ENCODE data around the gene CSAD. TPM values are rescaled to one million over a fixed set of nuclear protein-coding genes. Genes with fewer than 3 reads are reported as not detected.

Gene CSAD
- total and polyA plus RNA-seq, 2 experiments from 2014 or later, result 7.2 to 29.4 TPM

DNA sequence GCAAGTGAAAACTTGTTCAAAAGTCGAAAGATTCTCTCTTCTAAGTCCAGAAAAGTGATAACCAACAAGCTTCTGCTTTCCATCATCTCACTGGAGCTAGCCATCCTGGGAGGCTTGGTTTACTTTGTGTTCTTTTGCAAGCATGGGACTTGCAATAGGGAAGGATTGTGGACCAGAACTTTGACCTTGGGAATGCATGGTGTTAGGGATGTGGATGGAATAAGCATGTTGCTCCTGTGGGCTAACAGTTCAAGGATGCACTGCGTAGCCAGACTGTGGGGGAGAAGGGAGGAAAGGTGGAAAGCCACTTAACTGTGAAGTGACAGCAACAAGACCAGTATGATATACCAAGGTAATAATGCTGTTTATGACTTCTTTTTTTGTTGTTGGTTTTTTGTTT, 48.9 kb downstream of the CSAD start:
- Histone ChIP-seq H3K4me1 (ENCODE audit: low read depth) (no peaks in the 10 kb centered on the region), H3K9me3 (ENCODE audit: low read depth) (no peaks in the 10 kb centered on the region), H3K27ac (no peak overlapping the region), H3K27me3 (no peaks in the 10 kb centered on the region), H3K36me3 (no peaks in the 10 kb centered on the region), H3K4me3 (no peak overlapping the region)
- TF ChIP-seq, protein P1, sequence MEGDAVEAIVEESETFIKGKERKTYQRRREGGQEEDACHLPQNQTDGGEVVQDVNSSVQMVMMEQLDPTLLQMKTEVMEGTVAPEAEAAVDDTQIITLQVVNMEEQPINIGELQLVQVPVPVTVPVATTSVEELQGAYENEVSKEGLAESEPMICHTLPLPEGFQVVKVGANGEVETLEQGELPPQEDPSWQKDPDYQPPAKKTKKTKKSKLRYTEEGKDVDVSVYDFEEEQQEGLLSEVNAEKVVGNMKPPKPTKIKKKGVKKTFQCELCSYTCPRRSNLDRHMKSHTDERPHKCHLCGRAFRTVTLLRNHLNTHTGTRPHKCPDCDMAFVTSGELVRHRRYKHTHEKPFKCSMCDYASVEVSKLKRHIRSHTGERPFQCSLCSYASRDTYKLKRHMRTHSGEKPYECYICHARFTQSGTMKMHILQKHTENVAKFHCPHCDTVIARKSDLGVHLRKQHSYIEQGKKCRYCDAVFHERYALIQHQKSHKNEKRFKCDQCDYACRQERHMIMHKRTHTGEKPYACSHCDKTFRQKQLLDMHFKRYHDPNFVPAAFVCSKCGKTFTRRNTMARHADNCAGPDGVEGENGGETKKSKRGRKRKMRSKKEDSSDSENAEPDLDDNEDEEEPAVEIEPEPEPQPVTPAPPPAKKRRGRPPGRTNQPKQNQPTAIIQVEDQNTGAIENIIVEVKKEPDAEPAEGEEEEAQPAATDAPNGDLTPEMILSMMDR (IDR thresholded peaks at IDR 0.05; ENCODE audit: low read depth, low read length), result no peak
- DNase-seq (ENCODE audit: low read depth in 1 of 2, low spot score in 1 of 2), result no peak

DNA sequence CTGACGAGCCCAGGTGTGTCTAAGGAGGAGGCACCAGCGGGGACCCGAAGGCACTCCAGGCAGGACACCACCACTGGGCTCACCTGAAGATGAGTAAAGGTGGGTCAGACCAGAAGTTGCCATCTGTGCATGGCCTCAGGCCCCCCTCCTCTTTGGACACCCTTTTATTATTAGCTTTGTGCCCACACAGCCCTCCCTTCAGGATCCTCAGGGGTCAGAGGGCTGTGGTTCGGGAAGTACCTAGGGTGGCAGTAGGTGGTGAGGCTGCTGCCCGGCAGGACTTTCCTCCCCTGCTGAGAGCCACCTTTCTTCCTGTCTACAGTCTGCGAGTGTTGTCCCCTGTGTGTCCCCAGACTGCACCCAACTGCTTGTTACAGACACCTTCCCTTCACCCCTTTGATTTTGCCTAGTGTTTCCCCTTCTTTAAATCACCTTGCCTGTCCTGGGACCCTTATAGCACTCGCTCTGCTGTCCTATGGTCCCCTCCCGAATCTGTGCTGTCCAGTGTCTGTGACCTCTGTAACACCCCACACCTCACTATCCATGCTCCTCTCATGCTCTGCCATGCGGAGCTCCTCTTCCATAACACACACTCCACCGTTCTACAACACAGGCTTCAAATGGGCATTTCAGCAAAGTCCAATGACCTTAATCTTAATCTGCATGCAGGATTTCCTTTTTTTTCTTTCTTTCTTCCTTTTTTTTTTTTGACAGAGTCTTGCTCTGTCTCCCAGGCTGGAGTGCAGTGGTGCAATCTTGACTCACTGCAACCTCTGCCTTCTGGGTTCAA, 51.8 kb downstream of the CSAD start:
- TF ChIP-seq, protein P1 (IDR thresholded peaks at IDR 0.05; ENCODE audit: low read depth, low read length), result no peak
- Histone ChIP-seq H3K9me3 (ENCODE audit: low read depth) (no peaks in the 10 kb centered on the region), H3K27me3 (no peaks in the 10 kb centered on the region), H3K4me3 (no peak overlapping the region), H3K36me3 (no peaks in the 10 kb centered on the region), H3K27ac (no peak overlapping the region), H3K4me1 (ENCODE audit: low read depth) (no peaks in the 10 kb centered on the region)
- DNase-seq (ENCODE audit: low read depth in 1 of 2, low spot score in 1 of 2), result no peak

DNA sequence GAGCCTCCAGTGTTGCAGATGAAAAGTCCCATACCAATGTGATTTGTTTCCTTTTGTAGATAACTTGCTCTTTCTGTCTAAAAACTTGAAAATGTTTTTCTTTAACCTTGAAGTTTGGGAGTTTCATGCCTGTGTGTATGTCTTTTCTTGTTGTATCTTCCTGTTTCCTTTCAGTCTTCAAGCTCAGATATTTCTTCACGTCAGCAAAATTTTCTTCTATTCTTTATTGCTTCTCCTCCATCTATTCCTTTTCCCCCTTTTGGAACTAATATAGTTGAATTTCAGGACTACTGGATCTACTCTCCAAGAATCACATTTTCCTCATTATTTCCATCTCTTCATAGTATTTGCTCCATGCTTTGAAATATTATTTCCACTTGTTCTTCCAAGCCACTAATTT, 53.6 kb downstream of the CSAD start:
- H3K9me3 ChIP-seq (ENCODE audit: low read depth), result no peaks in the 10 kb centered on the region
- no peaks in the 10 kb centered on the region for H3K27me3 ChIP-seq
- TF ChIP-seq, protein P1 (IDR thresholded peaks at IDR 0.05; ENCODE audit: low read depth, low read length), result no peak
- no peak overlapping the region for H3K27ac ChIP-seq
- H3K4me3 ChIP-seq, result no peak overlapping the region
- no peaks in the 10 kb centered on the region for H3K36me3 ChIP-seq
- no peaks in the 10 kb centered on the region for H3K4me1 ChIP-seq (ENCODE audit: low read depth)
- no peak for DNase-seq (ENCODE audit: low read depth in 1 of 2, low spot score in 1 of 2)

- Histone ChIP-seq H3K27me3 (no peaks in the 10 kb centered on the region), H3K4me1 (ENCODE audit: low read depth) (no peaks in the 10 kb centered on the region), H3K9me3 (ENCODE audit: low read depth) (no peaks in the 10 kb centered on the region), H3K4me3 (no peak overlapping the region), H3K36me3 (no peaks in the 10 kb centered on the region), H3K27ac (no peak overlapping the region)
- TF ChIP-seq, protein P1 (IDR thresholded peaks at IDR 0.05; ENCODE audit: low read depth, low read length), result no peak
- no peak for DNase-seq (ENCODE audit: low read depth in 1 of 2, low spot score in 1 of 2)
These were observed 56.4 kb downstream of the CSAD start for GRCh38 chr12:53124352-53124723.

GRCh38 chr12:53123578-53124351, 57.0 kb downstream of the CSAD start:
- no peak for DNase-seq (ENCODE audit: low read depth in 1 of 2, low spot score in 1 of 2)
- TF ChIP-seq, protein P1 (IDR thresholded peaks at IDR 0.05; ENCODE audit: low read depth, low read length), result no peak
- no peaks in the 10 kb centered on the region for H3K36me3 ChIP-seq
- H3K9me3 ChIP-seq (ENCODE audit: low read depth), result no peaks in the 10 kb centered on the region
- no peaks in the 10 kb centered on the region for H3K27me3 ChIP-seq
- H3K4me3 ChIP-seq, result no peak overlapping the region
- no peaks in the 10 kb centered on the region for H3K4me1 ChIP-seq (ENCODE audit: low read depth)
- no peak overlapping the region for H3K27ac ChIP-seq

Measured in cardiac muscle cell (in vitro differentiated cells and primary cell).